OCI-LY7 (cell line): ENCODE data around the gene PTGES3. TPM values are rescaled to one million over a fixed set of nuclear protein-coding genes. Genes with fewer than 3 reads are reported as not detected.

ENCODE experiments used
- BruUV-seq: library from RNA; stranded (reverse); fragments of 400-500 nt; replicated peaks from 2 replicates; lab custom pipeline; 2021; lab: Mats Ljungman, UMichigan
- CTCF ChIA-PET: fragments of 300-600 bp; sonication (Branson Sonifier 250); formaldehyde crosslinking; loops from one replicate; lab custom pipeline; 2022; ENCODE audit warnings: antibody characterized with exemption; ENCODE audit not compliant: unreplicated experiment; lab: Charles Lee
- POLR2A ChIA-PET: fragments of 300-600 bp; sonication (Branson Sonifier 250); formaldehyde crosslinking; loops from one replicate; lab custom pipeline; 2022; ENCODE audit warnings: antibody characterized with exemption; lab: Charles Lee
- DNase-seq: peaks from one replicate; pipeline ENCODE4 v3.0.0-alpha.2; 2015; ENCODE audit warnings: low spot score
- H2AFZ ChIP-seq: fragments of 200-600 bp; sonication (generic), shearing (Covaris generic); 2 replicates; pipeline ENCODE4 v1.6.1; 2014; ENCODE audit warnings: mild to moderate bottlenecking, antibody characterized with exemption, low read length, moderate library complexity
- H3K27ac ChIP-seq: fragments of 200-600 bp; sonication (generic); 2 replicates; pipeline ENCODE4 v1.5.1; 2014; ENCODE audit warnings: mixed run types, low read depth, mild to moderate bottlenecking, moderate library complexity, low read length, inconsistent platforms; ENCODE audit not compliant: poor library complexity, severe bottlenecking
- H3K36me3 ChIP-seq: fragments of 200-600 bp; sonication (generic); 2 replicates; pipeline ENCODE4 v1.6.1; 2014; ENCODE audit warnings: mild to moderate bottlenecking, antibody characterized with exemption, low read length, moderate library complexity, mixed read lengths; ENCODE audit not compliant: insufficient read depth
- H3K4me1 ChIP-seq: fragments of 200-600 bp; sonication (generic); 2 replicates; pipeline ENCODE4 v1.5.1; 2014; ENCODE audit warnings: mild to moderate bottlenecking, low read length; ENCODE audit not compliant: insufficient read depth, poor library complexity, severe bottlenecking
- H3K4me2 ChIP-seq: fragments of 200-600 bp; sonication (generic); 2 replicates; pipeline ENCODE4 v1.6.1; 2014; ENCODE audit warnings: mild to moderate bottlenecking, low read length
- H3K4me3 ChIP-seq: fragments of 200-600 bp; sonication (generic); 2 replicates; pipeline ENCODE4 v1.5.1; 2014; ENCODE audit warnings: mild to moderate bottlenecking, low read depth, low read length; ENCODE audit not compliant: poor library complexity, severe bottlenecking
- H3K79me2 ChIP-seq: fragments of 200-600 bp; sonication (generic); 2 replicates; pipeline ENCODE4 v1.6.1; 2016; ENCODE audit warnings: low read depth, mild to moderate bottlenecking, low read length, moderate library complexity, mixed read lengths; ENCODE audit not compliant: insufficient read depth
- H3K9me2 ChIP-seq: fragments of 200-600 bp; sonication (generic); 2 replicates; pipeline ENCODE4 v1.6.1; 2016; ENCODE audit warnings: mild to moderate bottlenecking, low read length, mixed read lengths; ENCODE audit not compliant: insufficient read depth
- H3K9me3 ChIP-seq: fragments of 200-600 bp; sonication (generic); 2 replicates; pipeline ENCODE4 v1.6.1; 2014; ENCODE audit warnings: mild to moderate bottlenecking, mixed run types, low read length, mixed read lengths
- H4K20me1 ChIP-seq: fragments of 200-600 bp; sonication (generic); 2 replicates; pipeline ENCODE4 v1.6.1; 2014; ENCODE audit warnings: mild to moderate bottlenecking, antibody characterized with exemption, low read length, moderate library complexity, mixed read lengths; ENCODE audit not compliant: insufficient read depth
- CTCF ChIP-seq: fragments of 200-600 bp; sonication (generic); conservative IDR thresholded peaks from 2 replicates; pipeline ENCODE4 v1.5.1; 2014; ENCODE audit warnings: mild to moderate bottlenecking, antibody characterized with exemption, low read length, moderate library complexity, mixed read lengths
- EZH2phosphoT487 ChIP-seq: fragments of 200-600 bp; sonication (generic); IDR thresholded peaks from 2 replicates; pipeline ENCODE4 v1.6.1; 2018; ENCODE audit warnings: low read depth, borderline replicate concordance, mild to moderate bottlenecking, mixed run types, antibody characterized with exemption, low read length, moderate library complexity, mixed read lengths
- intact Hi-C: fragments of 100-400 bp; cut with micrococcal nuclease; formaldehyde crosslinking; loops from one replicate; pipeline ENCODE4 v1.10.0; 2022; ENCODE audit not compliant: unreplicated experiment
- total RNA-seq, 2 experiments: library from RNA; depleted of rRNA in 1 of 2; stranded (reverse); fragments of >200 nt in 1 of 2; shearing (Covaris generic) in 1 of 2; gene quantifications; 2 replicates each; pipeline ENCODE4 v1.2.3, GENCODE V29; 2014 to 2022

Gene PTGES3
- total RNA-seq, 2 experiments from 2014 or later, result 91.2 to 269 TPM

GRCh38 chr12:56682323-56682722 lies 5.8 kb downstream of the PTGES3 start:
- H3K9me2 ChIP-seq, result no peaks in the 10 kb centered on the region
- H3K4me2 ChIP-seq, result no peak overlapping the region
- H2AFZ ChIP-seq, result no peak overlapping the region
- DNase-seq, result no peak
- H3K27ac ChIP-seq, result no peak overlapping the region
- H3K9me3 ChIP-seq, result no peaks in the 10 kb centered on the region
- H3K4me3 ChIP-seq, result no peak overlapping the region
- CTCF ChIA-PET, result no interaction called here
- no peak for TF ChIP-seq EZH2phosphoT487
- TF ChIP-seq CTCF, result no peak
- no TSS peak for BruUV-seq
- intact Hi-C loops, result no loop called here
- H3K4me1 ChIP-seq, result peaks cover 26% of the 10 kb centered on the region
- peaks cover 39% of the 10 kb centered on the region for H4K20me1 ChIP-seq
- POLR2A ChIA-PET, result interaction anchor here (0.6 to 1.2 kb wide), 4 partner anchors 9 to 36 kb away, joined by 3 to 9 read pairs (median 4); no protein-coding TSS in a partner anchor
- peaks cover 100% of the 10 kb centered on the region for H3K79me2 ChIP-seq
- H3K36me3 ChIP-seq, result peaks cover 95% of the 10 kb centered on the region

GRCh38 chr12:56679883-56680575 lies 8.1 kb downstream of the PTGES3 start:
- no peak overlapping the region for H3K4me2 ChIP-seq
- H3K9me2 ChIP-seq, result no peaks in the 10 kb centered on the region
- no TSS peak for BruUV-seq
- H3K4me1 ChIP-seq, result peaks cover 20% of the 10 kb centered on the region
- ChIA-PET CTCF (no interaction called here), POLR2A (interaction anchor here (0.7 to 0.8 kb wide), 3 partner anchors 11 to 336 kb away, joined by 3 to 8 read pairs (median 3); no protein-coding TSS in a partner anchor)
- H3K36me3 ChIP-seq, result peaks cover 95% of the 10 kb centered on the region
- no peak for DNase-seq
- intact Hi-C loops, result no loop called here
- H3K9me3 ChIP-seq, result no peaks in the 10 kb centered on the region
- peaks cover 100% of the 10 kb centered on the region for H3K79me2 ChIP-seq
- H2AFZ ChIP-seq, result no peak overlapping the region
- no peak for TF ChIP-seq CTCF
- no peak for TF ChIP-seq EZH2phosphoT487
- no peak overlapping the region for H3K4me3 ChIP-seq
- H4K20me1 ChIP-seq, result peaks cover 36% of the 10 kb centered on the region
- no peak overlapping the region for H3K27ac ChIP-seq

GRCh38 chr12:56678852-56679251 lies 9.2 kb downstream of the PTGES3 start:
- BruUV-seq, result no TSS peak
- DNase-seq, result no peak
- CTCF ChIA-PET, result no interaction called here

More at GRCh38 chr12:56678852-56679251, 9.2 kb downstream of the PTGES3 start:
- Histone ChIP-seq H3K9me2 (no peaks in the 10 kb centered on the region), H2AFZ (no peak overlapping the region), H3K4me1 (peaks cover 8% of the 10 kb centered on the region), H3K9me3 (no peaks in the 10 kb centered on the region), H3K4me3 (no peak overlapping the region), H3K4me2 (no peak overlapping the region), H3K27ac (no peak overlapping the region), H3K79me2 (peaks cover 98% of the 10 kb centered on the region), H4K20me1 (peaks cover 27% of the 10 kb centered on the region), H3K36me3 (peaks cover 91% of the 10 kb centered on the region)
- TF ChIP-seq CTCF, result no peak
- TF ChIP-seq EZH2phosphoT487, result no peak
- POLR2A ChIA-PET, result interaction anchor here (1.2 kb wide), 1 partner anchor 10 kb away, joined by 3 read pairs; no protein-coding TSS in a partner anchor
- intact Hi-C loops, result no loop called here
